ENCODE data around the gene SLMAP.

Gene SLMAP

GRCh38 chr3:57821765-57822164, 65.7 kb downstream of the SLMAP start:
- Mint-ChIP-seq H3K4me1 (ENCODE audit: low read depth) (peaks cover 46% of the 10 kb centered on the region), H3K36me3 (ENCODE audit: low read depth) (peaks cover 2% of the 10 kb centered on the region), H3K4me3 (no peak overlapping the region), H3K9me3 (no peaks in the 10 kb centered on the region), H3K27ac (no peak overlapping the region), H3K27me3 (no peaks in the 10 kb centered on the region)
- DNase-seq: no peak

- peaks cover 2% of the 10 kb centered on the region for H3K36me3 Mint-ChIP-seq (ENCODE audit: low read depth)
- H3K9me3 Mint-ChIP-seq: no peaks in the 10 kb centered on the region
- peaks cover 42% of the 10 kb centered on the region for H3K4me1 Mint-ChIP-seq (ENCODE audit: low read depth)
- no peak overlapping the region for H3K27ac Mint-ChIP-seq
- H3K27me3 Mint-ChIP-seq: no peaks in the 10 kb centered on the region
- H3K4me3 Mint-ChIP-seq: no peak overlapping the region
- no peak for DNase-seq
These were observed 66.6 kb downstream of the SLMAP start for GRCh38 chr3:57822686-57823085.

DNA sequence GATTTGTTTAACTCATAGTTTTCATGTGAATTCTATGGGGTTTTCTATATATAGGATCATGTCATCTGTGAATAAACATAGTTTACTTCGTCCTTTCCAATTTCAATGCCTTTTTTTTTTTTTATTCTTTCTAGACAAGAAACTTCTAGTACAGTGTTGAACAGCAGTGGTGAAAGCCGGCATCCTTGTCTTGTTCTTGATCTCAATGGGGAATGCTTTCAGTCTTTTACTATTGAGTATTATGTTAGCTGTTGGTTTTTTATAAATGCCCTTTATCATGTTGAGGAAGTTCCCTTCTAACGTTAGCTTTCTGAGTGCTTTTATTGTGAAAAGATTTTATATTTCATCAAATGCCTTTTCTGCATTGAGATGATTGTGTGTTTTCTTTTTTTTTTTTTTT, 69.0 kb downstream of the SLMAP start:
- no peak overlapping the region for H3K4me3 Mint-ChIP-seq
- peaks cover 25% of the 10 kb centered on the region for H3K4me1 Mint-ChIP-seq (ENCODE audit: low read depth)

DNA sequence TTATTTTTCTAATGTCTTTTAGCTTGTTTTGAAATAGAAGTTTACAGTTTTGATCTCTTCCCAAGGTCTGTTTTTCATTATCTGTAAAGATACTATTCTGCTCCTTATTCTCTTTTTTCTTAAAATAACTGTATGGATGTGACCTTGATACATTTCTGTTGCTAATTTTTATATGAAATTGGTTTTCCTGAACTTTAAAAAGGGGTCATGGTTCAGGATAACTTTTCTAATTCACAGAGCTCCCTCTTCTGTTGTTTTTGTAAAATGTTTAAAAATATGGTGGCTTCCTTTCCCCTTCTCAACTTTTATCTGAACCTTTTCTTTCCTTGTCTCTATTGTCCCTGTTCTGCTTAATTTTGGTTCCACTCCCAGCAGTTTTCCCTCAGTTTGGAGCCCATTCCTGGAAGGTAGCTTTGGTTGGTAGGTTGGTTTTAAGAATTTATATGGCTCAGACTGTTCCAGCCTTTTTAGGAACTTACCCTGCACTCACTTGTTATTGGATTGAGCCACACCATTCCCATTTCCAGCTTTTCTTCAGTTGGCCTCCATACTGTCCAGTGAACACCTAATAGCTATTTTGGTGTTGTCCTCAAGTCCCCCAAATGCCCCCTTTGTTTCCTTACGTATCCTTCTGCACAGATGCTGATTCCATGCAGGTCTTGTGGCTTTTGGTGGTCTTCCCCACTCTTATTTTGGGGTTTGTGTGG, 70.3 kb downstream of the SLMAP start:
- H3K36me3 Mint-ChIP-seq (ENCODE audit: low read depth): peaks cover 12% of the 10 kb centered on the region
- H3K27ac Mint-ChIP-seq: no peak overlapping the region
- no peak for DNase-seq
- H3K4me1 Mint-ChIP-seq (ENCODE audit: low read depth): peaks cover 24% of the 10 kb centered on the region
- no peaks in the 10 kb centered on the region for H3K9me3 Mint-ChIP-seq
- no peak overlapping the region for H3K4me3 Mint-ChIP-seq
- H3K27me3 Mint-ChIP-seq: no peaks in the 10 kb centered on the region

More for the DNA sequence above, 69.0 kb downstream of the SLMAP start:
- no peak for DNase-seq
- Mint-ChIP-seq H3K9me3 (no peaks in the 10 kb centered on the region), H3K36me3 (ENCODE audit: low read depth) (no peaks in the 10 kb centered on the region), H3K27me3 (no peaks in the 10 kb centered on the region), H3K27ac (no peak overlapping the region)

DNA sequence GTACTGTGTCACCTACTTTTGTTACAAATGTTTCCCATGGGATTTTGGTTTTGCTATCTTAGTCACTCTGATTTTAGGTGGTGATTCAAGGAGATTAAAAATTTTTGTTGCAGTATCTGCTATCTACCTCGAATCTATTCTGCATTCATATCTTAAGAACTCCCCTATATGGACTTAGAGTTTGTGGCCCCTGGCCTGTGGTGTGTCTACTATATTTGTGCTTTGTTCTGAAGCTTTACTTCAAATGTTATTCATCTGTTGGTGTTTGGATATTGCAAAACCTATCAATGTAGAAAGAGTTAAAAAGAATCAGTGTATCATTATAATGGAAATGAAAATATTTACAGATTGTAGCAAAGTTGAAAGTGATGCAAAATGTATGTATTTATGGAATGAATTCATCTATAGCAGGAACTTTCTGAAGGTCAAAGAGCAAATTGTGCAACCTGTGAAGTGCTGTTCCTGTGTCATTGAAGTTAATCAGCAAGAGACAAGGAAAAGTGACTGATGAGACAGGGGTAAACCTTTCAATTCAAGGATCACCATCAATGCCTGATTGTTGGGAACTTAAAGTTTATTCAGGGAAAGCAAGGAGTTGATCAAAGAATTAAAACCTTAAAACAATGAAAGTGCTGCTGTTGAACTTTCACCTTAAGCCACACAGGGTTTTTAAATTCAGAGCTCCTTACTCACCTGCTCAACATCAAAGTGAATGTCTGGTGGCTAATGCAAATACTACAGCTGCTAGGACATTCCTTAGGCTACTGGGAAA, 71.0 kb downstream of the SLMAP start:
- Mint-ChIP-seq H3K4me1 (ENCODE audit: low read depth) (peaks cover 21% of the 10 kb centered on the region), H3K27ac (no peak overlapping the region), H3K4me3 (no peak overlapping the region), H3K27me3 (no peaks in the 10 kb centered on the region), H3K36me3 (ENCODE audit: low read depth) (peaks cover 18% of the 10 kb centered on the region), H3K9me3 (no peaks in the 10 kb centered on the region)
- no peak for DNase-seq

GRCh38 chr3:57827757-57828156, 71.6 kb downstream of the SLMAP start:
- H3K27ac Mint-ChIP-seq: no peak overlapping the region
- no peak for DNase-seq
- no peak overlapping the region for H3K4me3 Mint-ChIP-seq
- H3K36me3 Mint-ChIP-seq (ENCODE audit: low read depth): peaks cover 23% of the 10 kb centered on the region
- no peaks in the 10 kb centered on the region for H3K27me3 Mint-ChIP-seq
- no peaks in the 10 kb centered on the region for H3K9me3 Mint-ChIP-seq
- H3K4me1 Mint-ChIP-seq (ENCODE audit: low read depth): peaks cover 21% of the 10 kb centered on the region

DNA sequence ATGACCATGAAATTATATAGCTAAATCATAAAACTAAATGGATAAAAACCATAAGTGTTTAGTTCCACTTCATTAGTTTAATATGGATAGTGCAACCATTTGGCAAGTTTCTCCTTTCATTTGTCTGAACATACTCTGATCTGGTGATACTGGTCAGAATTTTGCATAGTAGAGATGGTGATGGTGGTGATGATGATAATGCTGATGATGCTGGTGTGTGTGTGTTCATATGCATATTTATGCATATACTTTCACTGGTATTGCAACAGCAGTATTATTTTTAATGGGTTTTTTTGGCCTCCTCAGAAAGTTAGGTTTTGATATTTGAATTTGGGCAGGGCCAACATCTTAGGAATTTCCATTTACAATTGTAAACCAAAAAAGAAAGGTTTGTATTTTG, 76.4 kb downstream of the SLMAP start:
- no peak overlapping the region for H3K27ac Mint-ChIP-seq

GRCh38 chr3:57832900-57833313, 76.8 kb downstream of the SLMAP start:
- Mint-ChIP-seq H3K4me3 (no peak overlapping the region), H3K27me3 (no peaks in the 10 kb centered on the region), H3K27ac (no peak overlapping the region), H3K4me1 (ENCODE audit: low read depth) (no peaks in the 10 kb centered on the region), H3K9me3 (no peaks in the 10 kb centered on the region), H3K36me3 (ENCODE audit: low read depth) (peaks cover 40% of the 10 kb centered on the region)
- DNase-seq: no peak

More for the DNA sequence above, 76.4 kb downstream of the SLMAP start:
- H3K27me3 Mint-ChIP-seq: no peaks in the 10 kb centered on the region
- H3K9me3 Mint-ChIP-seq: no peaks in the 10 kb centered on the region
- H3K36me3 Mint-ChIP-seq (ENCODE audit: low read depth): peaks cover 40% of the 10 kb centered on the region
- no peak for DNase-seq
- H3K4me1 Mint-ChIP-seq (ENCODE audit: low read depth): no peaks in the 10 kb centered on the region
- H3K4me3 Mint-ChIP-seq: no peak overlapping the region

DNA sequence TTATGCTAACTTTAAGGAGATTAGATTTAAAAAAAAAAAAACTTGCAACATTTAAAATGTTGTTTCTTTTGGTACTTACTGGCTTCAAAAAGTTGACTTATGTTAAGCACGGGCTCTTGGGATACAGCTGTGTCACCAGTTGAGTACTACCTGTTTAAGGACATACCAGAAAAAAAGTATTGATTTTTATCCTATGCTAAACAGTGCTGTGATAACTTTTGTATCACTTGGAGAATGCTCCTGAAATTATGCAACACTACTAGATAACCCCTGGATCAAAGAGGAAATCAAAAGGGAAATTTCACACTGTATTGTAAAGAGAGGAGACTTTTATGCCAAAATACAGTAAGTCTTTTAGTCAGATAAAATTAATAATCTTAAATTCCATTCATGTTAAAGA, 77.7 kb downstream of the SLMAP start:
- no peaks in the 10 kb centered on the region for H3K9me3 Mint-ChIP-seq
- H3K36me3 Mint-ChIP-seq (ENCODE audit: low read depth): peaks cover 40% of the 10 kb centered on the region
- H3K27me3 Mint-ChIP-seq: no peaks in the 10 kb centered on the region
- H3K27ac Mint-ChIP-seq: no peak overlapping the region
- no peak overlapping the region for H3K4me3 Mint-ChIP-seq
- peaks cover 3% of the 10 kb centered on the region for H3K4me1 Mint-ChIP-seq (ENCODE audit: low read depth)
- DNase-seq: no peak

- DNase-seq: no peak
- Mint-ChIP-seq H3K27ac (no peak overlapping the region), H3K9me3 (no peaks in the 10 kb centered on the region), H3K36me3 (ENCODE audit: low read depth) (peaks cover 23% of the 10 kb centered on the region), H3K27me3 (no peaks in the 10 kb centered on the region), H3K4me1 (ENCODE audit: low read depth) (peaks cover 10% of the 10 kb centered on the region), H3K4me3 (no peak overlapping the region)
These were observed 81.6 kb downstream of the SLMAP start for GRCh38 chr3:57837686-57838085.

DNA sequence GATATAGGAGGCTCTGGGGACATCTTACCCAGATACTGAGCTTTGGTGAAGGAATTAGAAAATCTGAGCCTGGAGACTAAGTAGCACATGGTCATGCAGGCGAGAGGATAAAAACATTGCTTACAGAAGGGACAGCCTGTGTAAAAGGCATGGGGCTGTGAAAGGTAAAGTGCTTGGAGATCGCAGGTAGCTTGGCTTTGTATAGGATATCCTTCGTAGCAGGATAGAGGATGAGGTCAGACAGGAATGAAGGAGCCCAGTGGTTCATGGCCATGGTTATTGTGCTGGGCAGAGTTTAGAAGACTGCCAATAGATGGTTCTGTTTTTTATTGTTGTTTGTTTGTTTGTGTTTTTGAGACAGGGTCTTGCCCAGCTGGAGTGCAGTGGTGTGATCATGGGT, 82.5 kb downstream of the SLMAP start:
- H3K4me3 Mint-ChIP-seq: no peak overlapping the region
- no peaks in the 10 kb centered on the region for H3K27me3 Mint-ChIP-seq
- H3K27ac Mint-ChIP-seq: no peak overlapping the region
- no peak for DNase-seq
- H3K4me1 Mint-ChIP-seq (ENCODE audit: low read depth): peaks cover 10% of the 10 kb centered on the region
- no peaks in the 10 kb centered on the region for H3K9me3 Mint-ChIP-seq
- peaks cover 15% of the 10 kb centered on the region for H3K36me3 Mint-ChIP-seq (ENCODE audit: low read depth)

DNA sequence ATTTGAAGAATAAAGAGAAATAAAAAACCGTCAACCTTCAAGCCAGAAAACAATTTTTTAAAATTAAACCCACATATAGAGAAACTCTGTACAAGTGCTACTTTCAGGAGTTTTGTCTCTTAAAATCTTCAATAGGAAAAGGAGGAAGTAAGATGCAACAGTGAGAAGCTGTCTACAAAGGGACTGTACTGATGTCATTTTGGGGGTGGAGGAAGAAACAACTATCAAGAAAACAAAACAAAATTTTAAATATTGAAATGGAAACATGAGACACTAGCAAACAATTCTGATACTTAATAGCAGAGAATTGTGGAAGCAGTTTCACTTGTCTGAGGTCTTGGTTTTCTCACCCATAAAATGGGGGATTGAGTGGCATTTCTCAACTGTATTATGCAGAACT, 84.4 kb downstream of the SLMAP start:
- Mint-ChIP-seq H3K27ac (peak overlapping the region; percentile 38), H3K27me3 (no peaks in the 10 kb centered on the region), H3K36me3 (ENCODE audit: low read depth) (peaks cover 16% of the 10 kb centered on the region), H3K4me1 (ENCODE audit: low read depth) (peaks cover 10% of the 10 kb centered on the region), H3K4me3 (no peak overlapping the region), H3K9me3 (no peaks in the 10 kb centered on the region)
- no peak for DNase-seq

GRCh38 chr3:57841818-57842217, 85.7 kb downstream of the SLMAP start:
- DNase-seq: no peak
- Mint-ChIP-seq H3K27ac (no peak overlapping the region), H3K4me1 (ENCODE audit: low read depth) (peaks cover 10% of the 10 kb centered on the region), H3K9me3 (no peaks in the 10 kb centered on the region), H3K4me3 (no peak overlapping the region), H3K36me3 (ENCODE audit: low read depth) (peaks cover 22% of the 10 kb centered on the region), H3K27me3 (no peaks in the 10 kb centered on the region)

DNA sequence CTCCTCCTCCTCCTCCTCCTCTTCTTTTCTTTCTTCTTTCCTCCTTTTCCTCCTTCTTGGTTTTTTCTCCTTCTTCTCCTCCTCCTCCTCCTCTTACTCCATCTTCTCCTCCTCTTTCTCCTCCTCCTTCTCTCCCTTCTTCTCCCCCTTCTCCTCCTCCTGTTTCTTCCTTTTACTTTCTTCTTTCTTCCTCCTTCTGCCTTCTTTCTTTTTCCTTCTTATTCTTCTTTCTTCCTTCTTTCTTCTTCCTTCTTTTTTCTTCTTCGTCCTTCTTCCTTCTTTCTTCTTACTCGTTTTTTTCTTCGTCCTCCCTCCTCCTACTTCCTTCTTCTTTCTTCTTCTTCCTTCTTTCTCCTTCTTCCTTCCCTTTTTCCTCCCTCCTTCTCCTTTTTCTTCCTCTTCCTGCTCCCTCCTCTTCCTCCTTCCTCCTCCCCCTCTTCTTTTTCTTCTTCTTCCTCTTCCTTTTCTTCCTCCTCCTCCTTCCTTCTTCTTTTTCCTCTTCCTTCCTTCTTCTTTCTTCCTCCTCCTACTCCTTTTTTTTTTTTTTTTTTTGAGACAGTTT, 92.1 kb downstream of the SLMAP start:
- no peaks in the 10 kb centered on the region for H3K27me3 Mint-ChIP-seq
- DNase-seq: no peak
- peak overlapping the region; percentile 55 for H3K27ac Mint-ChIP-seq
- no peaks in the 10 kb centered on the region for H3K4me1 Mint-ChIP-seq (ENCODE audit: low read depth)
- H3K9me3 Mint-ChIP-seq: no peaks in the 10 kb centered on the region
- peaks cover 35% of the 10 kb centered on the region for H3K36me3 Mint-ChIP-seq (ENCODE audit: low read depth)
- H3K4me3 Mint-ChIP-seq: no peak overlapping the region

DNA sequence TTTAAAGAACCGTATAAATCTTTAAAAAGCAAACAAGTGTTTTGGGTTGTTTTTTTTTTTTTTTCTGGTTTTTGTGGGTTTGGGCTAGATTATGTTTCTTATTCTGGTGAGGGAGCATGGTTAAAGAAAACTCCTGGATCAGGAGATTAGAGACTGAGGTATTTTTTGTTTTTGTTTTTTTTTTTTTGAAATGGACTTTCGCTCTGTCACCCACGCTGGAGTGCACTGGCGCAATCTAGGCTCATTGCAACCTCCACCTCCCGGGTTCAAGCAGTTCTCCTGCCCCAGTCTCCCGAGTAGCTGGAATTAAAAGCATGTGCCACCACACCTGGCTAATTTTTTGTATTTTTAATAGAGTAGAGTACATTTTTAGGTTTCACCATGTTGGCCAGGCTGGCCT, 95.2 kb downstream of the SLMAP start:
- Mint-ChIP-seq H3K27me3 (no peaks in the 10 kb centered on the region), H3K36me3 (ENCODE audit: low read depth) (peaks cover 25% of the 10 kb centered on the region), H3K4me3 (no peak overlapping the region), H3K27ac (no peak overlapping the region), H3K4me1 (ENCODE audit: low read depth) (no peaks in the 10 kb centered on the region), H3K9me3 (no peaks in the 10 kb centered on the region)
- no peak for DNase-seq
